ENCODE results near the gene OSER1. TPM values are rescaled to one million over a fixed set of nuclear protein-coding genes. Genes with fewer than 3 reads are reported as not detected.

The OSER1 gene
- total and polyA plus RNA-seq, 8 donors: 7.8 to 87.5 (median 31.7) TPM

DNA sequence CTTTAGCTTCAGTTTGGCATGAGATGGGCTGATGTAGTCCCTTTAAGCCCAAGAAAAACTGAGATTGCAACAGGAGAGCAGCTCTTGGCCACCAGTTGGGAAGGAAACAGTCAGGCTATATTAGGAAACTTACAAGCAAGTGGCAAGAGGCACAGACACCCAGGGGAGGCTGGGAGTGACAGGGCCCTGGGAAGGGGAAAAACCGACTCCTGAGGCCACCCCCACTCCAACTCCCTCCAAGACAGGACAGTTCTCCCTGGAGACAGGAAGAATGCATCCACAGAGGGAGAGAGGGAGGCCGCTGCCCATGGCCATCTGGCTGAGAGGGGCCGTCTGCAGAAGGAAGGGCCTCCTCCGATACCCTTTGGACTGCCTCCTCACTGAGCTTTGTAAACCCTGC, 44.1 kb downstream of the OSER1 start:
- DNase-seq: peak in 1 of 2 donors; percentile 66
- Histone ChIP-seq H3K27me3 (peaks cover 0 to 10% (median 0%) of the 10 kb centered on the region in 3 donors), H3K4me3 (no peak overlapping the region), H3K27ac (peak overlapping the region in 4 of 5 donors; percentile 47 to 82 (median 63)), H3K36me3 (no peaks in the 10 kb centered on the region), H3K9me3 (no peaks in the 10 kb centered on the region), H3K4me1 (peaks cover 0 to 27% (median 11%) of the 10 kb centered on the region in 4 donors)
- intact Hi-C loops (cut with DNase I; ENCODE audit: low total_unique reads): no loop called here
- TF ChIP-seq POLR2AphosphoS5 (IDR thresholded peaks at IDR 0.05): no peak
- TF ChIP-seq POLR2A (IDR thresholded peaks at IDR 0.05): no peak
- TF ChIP-seq, protein P1, sequence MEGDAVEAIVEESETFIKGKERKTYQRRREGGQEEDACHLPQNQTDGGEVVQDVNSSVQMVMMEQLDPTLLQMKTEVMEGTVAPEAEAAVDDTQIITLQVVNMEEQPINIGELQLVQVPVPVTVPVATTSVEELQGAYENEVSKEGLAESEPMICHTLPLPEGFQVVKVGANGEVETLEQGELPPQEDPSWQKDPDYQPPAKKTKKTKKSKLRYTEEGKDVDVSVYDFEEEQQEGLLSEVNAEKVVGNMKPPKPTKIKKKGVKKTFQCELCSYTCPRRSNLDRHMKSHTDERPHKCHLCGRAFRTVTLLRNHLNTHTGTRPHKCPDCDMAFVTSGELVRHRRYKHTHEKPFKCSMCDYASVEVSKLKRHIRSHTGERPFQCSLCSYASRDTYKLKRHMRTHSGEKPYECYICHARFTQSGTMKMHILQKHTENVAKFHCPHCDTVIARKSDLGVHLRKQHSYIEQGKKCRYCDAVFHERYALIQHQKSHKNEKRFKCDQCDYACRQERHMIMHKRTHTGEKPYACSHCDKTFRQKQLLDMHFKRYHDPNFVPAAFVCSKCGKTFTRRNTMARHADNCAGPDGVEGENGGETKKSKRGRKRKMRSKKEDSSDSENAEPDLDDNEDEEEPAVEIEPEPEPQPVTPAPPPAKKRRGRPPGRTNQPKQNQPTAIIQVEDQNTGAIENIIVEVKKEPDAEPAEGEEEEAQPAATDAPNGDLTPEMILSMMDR (IDR thresholded peaks at IDR 0.05): no peak
- no peak for TF ChIP-seq EP300 (IDR thresholded peaks at IDR 0.05)
- 25 to 49% (median 42%) methylated on average over 2 to 4 of the region's 4 CpGs for WGBS, 5 donors

DNA sequence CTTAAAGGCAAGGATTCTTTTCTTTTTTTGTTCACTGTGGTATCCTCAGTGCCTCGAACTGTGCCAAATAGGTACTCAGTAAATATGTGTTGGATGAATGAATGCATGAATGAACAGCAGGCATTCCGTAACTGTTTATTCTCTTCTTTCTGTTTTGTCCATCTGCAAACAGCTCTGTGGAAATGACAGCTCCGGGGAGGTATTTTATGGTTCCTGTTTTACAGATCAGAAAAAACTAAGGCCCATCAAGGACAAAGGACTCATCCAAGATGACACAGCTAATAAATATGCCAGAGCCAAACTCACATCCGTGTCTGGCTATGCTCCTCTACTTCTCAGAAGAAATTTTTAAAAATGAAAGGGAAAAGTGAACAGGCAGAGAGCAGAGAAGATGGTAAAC, 44.6 kb downstream of the OSER1 start:
- TF ChIP-seq POLR2AphosphoS5 (IDR thresholded peaks at IDR 0.05): no peak
- no peak for TF ChIP-seq POLR2A (IDR thresholded peaks at IDR 0.05)
- H3K9me3 ChIP-seq: no peaks in the 10 kb centered on the region
- H3K4me1 ChIP-seq: peaks cover 0 to 27% (median 11%) of the 10 kb centered on the region in 4 donors
- no peaks in the 10 kb centered on the region for H3K36me3 ChIP-seq
- H3K4me3 ChIP-seq: no peak overlapping the region
- intact Hi-C loops (cut with DNase I; ENCODE audit: low total_unique reads): no loop called here
- peak overlapping the region in 4 of 5 donors; percentile 47 to 82 (median 63) for H3K27ac ChIP-seq
- WGBS, 5 donors: 43 to 64% (median 60%) methylated on average over 4 of the region's 4 CpGs
- no peak for DNase-seq
- peaks cover 0 to 10% (median 0%) of the 10 kb centered on the region in 3 donors for H3K27me3 ChIP-seq

DNA sequence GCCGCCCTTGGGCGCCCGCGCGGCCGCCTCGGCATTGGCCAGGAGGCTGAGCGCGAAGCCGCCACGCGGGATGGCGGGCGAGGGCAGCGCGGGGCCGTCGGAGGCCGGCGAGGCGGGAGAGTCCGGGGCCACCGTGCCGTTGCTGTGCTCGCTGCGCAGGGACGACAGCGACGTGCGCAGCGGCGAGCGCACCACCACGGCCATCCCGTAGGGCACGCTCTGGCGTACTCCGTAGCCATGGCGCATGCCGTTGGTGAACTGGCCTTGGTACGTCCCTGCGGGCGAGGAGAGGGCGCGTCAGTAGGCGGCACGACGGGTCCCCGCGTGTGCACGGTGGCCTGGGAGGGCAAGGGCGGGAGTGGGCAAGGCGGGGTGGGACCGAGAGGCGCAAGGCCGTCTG, 50.4 kb downstream of the OSER1 start:
- Histone ChIP-seq H3K9me3 (peaks cover 0 to 9% (median 0%) of the 10 kb centered on the region in 4 donors), H3K27ac (peak overlapping the region in 2 of 5 donors; percentile 22 to 24), H3K4me1 (peaks cover 0 to 15% (median under 1%) of the 10 kb centered on the region in 4 donors), H3K27me3 (peaks cover 0 to 18% (median 0%) of the 10 kb centered on the region in 3 donors), H3K36me3 (peaks cover 0 to 12% (median 2%) of the 10 kb centered on the region in 4 donors), H3K4me3 (no peak overlapping the region)
- TF ChIP-seq, protein P1 (IDR thresholded peaks at IDR 0.05): no peak
- TF ChIP-seq POLR2AphosphoS5 (IDR thresholded peaks at IDR 0.05): no peak
- TF ChIP-seq POLR2A (IDR thresholded peaks at IDR 0.05): no peak
- no peak for TF ChIP-seq EP300 (IDR thresholded peaks at IDR 0.05)
- no peak for DNase-seq
- 54 to 65% (median 56%) methylated on average over 42 to 56 of the region's 56 CpGs for WGBS, 5 donors
- intact Hi-C loops (cut with DNase I; ENCODE audit: low total_unique reads): no loop called here

DNA sequence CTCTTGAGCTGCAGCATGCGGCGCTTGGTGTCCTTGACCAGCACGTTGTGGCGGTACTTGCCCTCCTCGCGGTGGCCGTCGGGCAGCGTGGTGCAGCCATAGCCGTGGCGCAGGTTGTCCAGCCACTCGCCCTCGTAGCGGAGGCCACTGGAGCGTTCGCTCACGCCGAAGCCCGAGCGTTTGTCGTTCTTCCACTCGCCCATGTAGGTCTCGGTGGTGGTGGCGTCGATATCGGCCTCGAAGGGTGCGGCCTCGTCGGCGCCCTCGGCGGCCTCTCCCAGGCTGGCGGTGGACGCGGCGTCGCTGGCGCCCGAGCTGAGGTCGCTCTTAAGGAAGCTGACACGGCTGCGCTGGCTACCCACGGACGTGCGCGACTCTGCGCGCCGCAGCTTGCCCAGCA, 50.9 kb downstream of the OSER1 start:
- Histone ChIP-seq H3K36me3 (peaks cover 0 to 12% (median 2%) of the 10 kb centered on the region in 4 donors), H3K4me1 (peaks cover 0 to 19% (median 0%) of the 10 kb centered on the region in 4 donors), H3K27ac (peak overlapping the region in 2 of 5 donors; percentile 22 to 24), H3K27me3 (peaks cover 0 to 23% (median 0%) of the 10 kb centered on the region in 3 donors), H3K4me3 (no peak overlapping the region), H3K9me3 (peaks cover 0 to 9% (median 0%) of the 10 kb centered on the region in 4 donors)
- intact Hi-C loops (cut with DNase I; ENCODE audit: low total_unique reads): no loop called here
- TF ChIP-seq POLR2A (IDR thresholded peaks at IDR 0.05): no peak
- no peak for TF ChIP-seq EP300 (IDR thresholded peaks at IDR 0.05)
- TF ChIP-seq, protein P1 (IDR thresholded peaks at IDR 0.05): no peak
- no peak for TF ChIP-seq POLR2AphosphoS5 (IDR thresholded peaks at IDR 0.05)
- no peak for DNase-seq
- WGBS, 5 donors: 70 to 93% (median 74%) methylated on average over 14 to 50 of the region's 50 CpGs

DNA sequence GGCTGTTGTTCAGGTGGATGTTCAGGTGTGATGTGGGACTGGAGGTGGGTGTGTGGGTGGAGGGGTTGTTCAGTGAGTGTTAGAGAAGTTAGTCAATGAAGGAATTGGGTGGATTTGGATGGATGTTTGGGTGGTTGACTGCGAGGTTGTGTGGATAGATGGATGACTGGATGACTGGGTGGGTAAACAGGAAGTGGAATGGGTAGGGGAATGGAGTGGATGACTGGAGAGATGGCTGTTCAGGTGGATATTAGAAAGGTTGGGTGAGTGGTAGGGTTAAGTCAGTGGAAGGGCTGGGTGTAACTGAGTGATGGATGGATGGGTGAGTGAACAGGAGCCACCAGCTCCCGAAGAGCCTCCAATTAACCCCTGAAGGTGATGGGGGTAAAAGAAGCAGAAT, 51.4 kb downstream of the OSER1 start:
- Histone ChIP-seq H3K27ac (peak overlapping the region in 2 of 5 donors; percentile 22 to 62), H3K27me3 (peaks cover 0 to 27% (median 4%) of the 10 kb centered on the region in 3 donors), H3K4me1 (peaks cover 0 to 23% (median 0%) of the 10 kb centered on the region in 4 donors), H3K4me3 (no peak overlapping the region), H3K36me3 (peaks cover 0 to 12% (median 2%) of the 10 kb centered on the region in 4 donors), H3K9me3 (peaks cover 0 to 9% (median 0%) of the 10 kb centered on the region in 4 donors)
- TF ChIP-seq POLR2A (IDR thresholded peaks at IDR 0.05) (no peak), EP300 (IDR thresholded peaks at IDR 0.05) (no peak), POLR2AphosphoS5 (IDR thresholded peaks at IDR 0.05) (no peak)
- TF ChIP-seq, protein P1 (IDR thresholded peaks at IDR 0.05): no peak
- no peak for DNase-seq
- intact Hi-C loops (cut with DNase I; ENCODE audit: low total_unique reads): no loop called here
- WGBS, 5 donors: 74 to 87% (median 81%) methylated on average over 2 of the region's 2 CpGs

Data from stomach (tissue), 9 donors.